WTC11 (cell line): ENCODE data around the gene SMIM12. TPM values are rescaled to one million over a fixed set of nuclear protein-coding genes. Genes with fewer than 3 reads are reported as not detected.
A peak's percentile ranks its signal among the peaks of the same experiment; 100 is the strongest.

ENCODE experiments used
- AFF4 ChIP-seq: sonication (generic); formaldehyde crosslinking; IDR thresholded peaks from 2 replicates; pipeline ENCODE4 v1.8.1; 2023; ENCODE audit warnings: mild to moderate bottlenecking, missing genetic modification reagents, borderline replicate concordance
- ATF1 ChIP-seq: sonication (generic); formaldehyde crosslinking; IDR thresholded peaks from 2 replicates; pipeline ENCODE4 v1.8.1; 2023; ENCODE audit warnings: mild to moderate bottlenecking, moderate library complexity, missing genetic modification reagents
- CDX4 ChIP-seq: fragments of 250-450 bp; sonication (Bioruptor Pico); IDR thresholded peaks from 2 replicates; pipeline ENCODE4 v1.9.0; 2021; ENCODE audit warnings: moderate library complexity, mild to moderate bottlenecking, inconsistent platforms, borderline replicate concordance
- CREB1 ChIP-seq: sonication (generic); formaldehyde crosslinking; IDR thresholded peaks from 2 replicates; pipeline ENCODE4 v1.8.0; 2023; ENCODE audit warnings: mild to moderate bottlenecking, missing genetic modification reagents
- CREM ChIP-seq: sonication (generic); formaldehyde crosslinking; IDR thresholded peaks from 2 replicates; pipeline ENCODE4 v1.8.1; 2022; ENCODE audit warnings: mild to moderate bottlenecking, missing genetic modification reagents, moderate library complexity
- CTCF ChIP-seq: fragments of 200-600 bp; IDR thresholded peaks from 2 replicates; pipeline ENCODE4 v1.8.0; 2022; ENCODE audit warnings: antibody characterized with exemption
- E2F1 ChIP-seq: sonication (generic); formaldehyde crosslinking; IDR thresholded peaks from 2 replicates; pipeline ENCODE4 v1.8.0; 2022; ENCODE audit warnings: mild to moderate bottlenecking, missing genetic modification reagents
- E2F5 ChIP-seq: sonication (generic); formaldehyde crosslinking; IDR thresholded peaks from 2 replicates; pipeline ENCODE4 v1.8.1; 2022; ENCODE audit warnings: mild to moderate bottlenecking, moderate library complexity, missing genetic modification reagents
- EMX1 ChIP-seq: fragments of 250-450 bp; sonication (Bioruptor Pico); IDR thresholded peaks from 2 replicates; pipeline ENCODE4 v1.8.0; 2021; ENCODE audit warnings: mild to moderate bottlenecking
- ERG ChIP-seq: fragments of 250-450 bp; sonication (Bioruptor Pico); IDR thresholded peaks from 2 replicates; pipeline ENCODE4 v1.8.0; 2021; ENCODE audit warnings: mild to moderate bottlenecking
- FOXK1 ChIP-seq: sonication (generic); formaldehyde crosslinking; IDR thresholded peaks from 2 replicates; pipeline ENCODE4 v1.8.0; 2022; ENCODE audit warnings: mild to moderate bottlenecking, moderate library complexity, missing genetic modification reagents
- GTF2I ChIP-seq: fragments of 250-450 bp; sonication (Bioruptor Pico); conservative IDR thresholded peaks from 2 replicates; pipeline ENCODE4 v1.4.0; 2021; ENCODE audit warnings: mild to moderate bottlenecking
- HMGA2 ChIP-seq: fragments of 250-450 bp; sonication (Bioruptor Pico); IDR thresholded peaks from 2 replicates; pipeline ENCODE4 v1.4.0; 2021; ENCODE audit warnings: mild to moderate bottlenecking, moderate library complexity
- HMGXB4 ChIP-seq: sonication (generic); formaldehyde crosslinking; IDR thresholded peaks from 2 replicates; pipeline ENCODE4 v1.8.1; 2023; ENCODE audit warnings: mild to moderate bottlenecking, moderate library complexity, missing genetic modification reagents
- IRF1 ChIP-seq: sonication (generic); formaldehyde crosslinking; IDR thresholded peaks from 2 replicates; pipeline ENCODE4 v1.8.0; 2023; ENCODE audit warnings: missing genetic modification reagents
- IRF2 ChIP-seq: sonication (generic); formaldehyde crosslinking; IDR thresholded peaks from 2 replicates; pipeline ENCODE4 v1.8.0; 2022; ENCODE audit warnings: low read depth, missing genetic modification reagents, borderline replicate concordance
- JUN ChIP-seq: sonication (generic); formaldehyde crosslinking; IDR thresholded peaks from 2 replicates; pipeline ENCODE4 v1.8.0; 2023; ENCODE audit warnings: mild to moderate bottlenecking, missing genetic modification reagents
- MYBL2 ChIP-seq: sonication (generic); formaldehyde crosslinking; IDR thresholded peaks from 2 replicates; pipeline ENCODE4 v1.8.1; 2023; ENCODE audit warnings: mild to moderate bottlenecking, moderate library complexity, missing genetic modification reagents
- OVOL2 ChIP-seq: fragments of 250-450 bp; sonication (Bioruptor Pico); IDR thresholded peaks from 2 replicates; pipeline ENCODE4 v1.9.0; 2021; ENCODE audit warnings: mild to moderate bottlenecking, borderline replicate concordance
- TCF7 ChIP-seq: sonication (generic); formaldehyde crosslinking; IDR thresholded peaks from 2 replicates; pipeline ENCODE4 v1.8.0; 2022; ENCODE audit warnings: mild to moderate bottlenecking, low read depth, missing genetic modification reagents, moderate library complexity
- ZBTB21 ChIP-seq: sonication (generic); formaldehyde crosslinking; IDR thresholded peaks from 2 replicates; pipeline ENCODE4 v1.8.1; 2023; ENCODE audit warnings: mild to moderate bottlenecking, missing genetic modification reagents, borderline replicate concordance
- ZNF138 ChIP-seq: sonication (generic); formaldehyde crosslinking; conservative IDR thresholded peaks from 2 replicates; pipeline ENCODE4 v1.8.1; 2022; ENCODE audit warnings: mild to moderate bottlenecking, moderate library complexity, missing genetic modification reagents
- ZNF219 ChIP-seq: sonication (generic); formaldehyde crosslinking; IDR thresholded peaks from 2 replicates; pipeline ENCODE4 v1.8.0; 2023; ENCODE audit warnings: missing genetic modification reagents, mild to moderate bottlenecking, borderline replicate concordance
- ZNF317 ChIP-seq: sonication (generic); formaldehyde crosslinking; IDR thresholded peaks from 2 replicates; pipeline ENCODE4 v1.8.1; 2023; ENCODE audit warnings: low read depth, mild to moderate bottlenecking, moderate library complexity, missing genetic modification reagents, borderline replicate concordance
- ZNF671 ChIP-seq: fragments of 250-450 bp; sonication (Bioruptor Pico); IDR thresholded peaks from 2 replicates; pipeline ENCODE4 v1.8.0; 2021; ENCODE audit warnings: mild to moderate bottlenecking
- total RNA-seq: library from RNA; stranded (reverse); gene quantifications from 3 replicates; pipeline ENCODE4 v1.2.3, GENCODE V29; 2021

The SMIM12 gene
- total RNA-seq, 1 experiment from 2014 or later = 34.6 TPM

GRCh38 chr1:34859446-34860200 lies at the start of gene SMIM12 (continued):
- TF ChIP-seq AFF4 (CRISPR knock-in tag) (no peak), ZNF219 (peak; percentile 66; the same call in 1 of the 2 replicates), CTCF (peak; percentile 15; the same call in 1 of the 2 replicates), IRF2 (CRISPR knock-in tag) (no peak), E2F1 (CRISPR knock-in tag) (no peak; the same call in 1 of the 2 replicates), JUN (no peak), EMX1 (CRISPR knock-in tag) (no peak), E2F5 (CRISPR knock-in tag) (peak; percentile 25; the same call in 1 of the 2 replicates), MYBL2 (CRISPR knock-in tag) (0 out of 2 replicates have a peak, but pooled peaks have one; percentile 68), ZNF317 (CRISPR knock-in tag) (no peak), FOXK1 (CRISPR knock-in tag) (peak; percentile 69), IRF1 (CRISPR knock-in tag) (peak; percentile 33; the same call in 1 of the 2 replicates), CREM (CRISPR knock-in tag) (peak; percentile 41; the same call in 1 of the 2 replicates), HMGA2 (CRISPR knock-in tag) (no peak), TCF7 (CRISPR knock-in tag) (peak; percentile 56; the same call in 1 of the 2 replicates), CDX4 (CRISPR knock-in tag) (no peak), CREB1 (CRISPR knock-in tag) (no peak), OVOL2 (no peak), ZBTB21 (CRISPR knock-in tag) (no peak), ATF1 (CRISPR knock-in tag) (no peak), ZNF138 (no peak), HMGXB4 (peak; percentile 85; the same call in 1 of the 2 replicates), GTF2I (CRISPR knock-in tag) (no peak), ZNF671 (CRISPR knock-in tag) (no peak), ERG (CRISPR knock-in tag) (no peak)
